Measurements from ENCODE around the gene ST6GALNAC3. TPM values are rescaled to one million over a fixed set of nuclear protein-coding genes. Genes with fewer than 3 reads are reported as not detected.
"Not testable (repeated sequence)": the region's sequence is repeated elsewhere in the genome, so short reads cannot be mapped to it uniquely, and the experiment has no call there.

ST6GALNAC3 gene
- polyA plus RNA-seq, 5 donors, result 21.0 to 41.8 (median 33.9) TPM

- no peak for DNase-seq
Measured at GRCh38 chr1:76625886-76626678, 551.5 kb downstream of the ST6GALNAC3 start.

GRCh38 chr1:76627498-76627897 is 553.0 kb downstream of the ST6GALNAC3 start:
- DNase-seq, result no peak

GRCh38 chr1:76627901-76628300 is 553.4 kb downstream of the ST6GALNAC3 start:
- no peak for DNase-seq

GRCh38 chr1:76632136-76632535 is 557.6 kb downstream of the ST6GALNAC3 start:
- DNase-seq, result no peak

GRCh38 chr1:76635784-76636183 is 561.2 kb downstream of the ST6GALNAC3 start:
- no peak for DNase-seq

GRCh38 chr1:76639181-76639580 is 564.6 kb downstream of the ST6GALNAC3 start:
- DNase-seq, result no peak

GRCh38 chr1:76640092-76640491 is 565.5 kb downstream of the ST6GALNAC3 start:
- no peak for DNase-seq

GRCh38 chr1:76640723-76641122 is 566.2 kb downstream of the ST6GALNAC3 start:
- DNase-seq, result no peak

GRCh38 chr1:76644139-76644538 is 569.6 kb downstream of the ST6GALNAC3 start:
- DNase-seq, result no peak

- DNase-seq, result not testable (repeated sequence)
Measured at GRCh38 chr1:76652860-76653259, 578.3 kb downstream of the ST6GALNAC3 start.

- DNase-seq, result no peak
Measured at GRCh38 chr1:76657623-76658022, 583.1 kb downstream of the ST6GALNAC3 start.

GRCh38 chr1:76659171-76659940 is 584.8 kb downstream of the ST6GALNAC3 start:
- no peak for DNase-seq

- no peak for DNase-seq
Measured at GRCh38 chr1:76661531-76661930, 587.0 kb downstream of the ST6GALNAC3 start.

GRCh38 chr1:76666499-76666898 is 592.0 kb downstream of the ST6GALNAC3 start:
- no peak for DNase-seq

- no peak for DNase-seq
Measured at GRCh38 chr1:76668046-76668445, 593.5 kb downstream of the ST6GALNAC3 start.

- DNase-seq, result no peak
Measured at GRCh38 chr1:76669131-76669530, 594.6 kb downstream of the ST6GALNAC3 start.

GRCh38 chr1:76669624-76670315 is 595.2 kb downstream of the ST6GALNAC3 start:
- DNase-seq, result no peak

- DNase-seq, result no peak
Measured at GRCh38 chr1:76674689-76675210, 600.2 kb downstream of the ST6GALNAC3 start.

GRCh38 chr1:76677416-76678405 is 603.2 kb downstream of the ST6GALNAC3 start:
- DNase-seq, result no peak

- DNase-seq, result no peak
Measured at GRCh38 chr1:76679534-76680152, 605.1 kb downstream of the ST6GALNAC3 start.
